Measurements from ENCODE around the gene CFDP1.

CFDP1 gene

DNA sequence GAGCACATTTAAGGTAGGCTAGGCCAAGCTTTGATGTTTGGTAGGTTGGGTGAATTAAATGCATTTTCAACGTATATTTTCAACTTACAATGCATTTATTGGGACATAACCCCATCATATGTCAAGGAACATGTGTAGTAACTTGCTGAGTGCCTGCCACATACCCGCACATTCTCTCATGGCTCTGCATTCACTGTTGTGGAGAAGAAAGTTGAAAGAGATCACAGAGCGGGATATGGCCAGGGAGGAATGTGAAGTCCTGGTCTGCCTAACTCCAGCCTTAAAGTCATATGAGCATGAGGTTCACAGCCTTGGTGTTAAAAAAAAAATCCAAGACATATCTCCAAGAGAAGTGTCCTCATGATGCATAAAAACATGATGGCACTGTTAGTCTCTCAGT lies 79.1 kb downstream of the CFDP1 start:
- H3K4me3 ChIP-seq (ENCODE audit: low read depth, low read length): no peak overlapping the region
- TF ChIP-seq, protein P1, sequence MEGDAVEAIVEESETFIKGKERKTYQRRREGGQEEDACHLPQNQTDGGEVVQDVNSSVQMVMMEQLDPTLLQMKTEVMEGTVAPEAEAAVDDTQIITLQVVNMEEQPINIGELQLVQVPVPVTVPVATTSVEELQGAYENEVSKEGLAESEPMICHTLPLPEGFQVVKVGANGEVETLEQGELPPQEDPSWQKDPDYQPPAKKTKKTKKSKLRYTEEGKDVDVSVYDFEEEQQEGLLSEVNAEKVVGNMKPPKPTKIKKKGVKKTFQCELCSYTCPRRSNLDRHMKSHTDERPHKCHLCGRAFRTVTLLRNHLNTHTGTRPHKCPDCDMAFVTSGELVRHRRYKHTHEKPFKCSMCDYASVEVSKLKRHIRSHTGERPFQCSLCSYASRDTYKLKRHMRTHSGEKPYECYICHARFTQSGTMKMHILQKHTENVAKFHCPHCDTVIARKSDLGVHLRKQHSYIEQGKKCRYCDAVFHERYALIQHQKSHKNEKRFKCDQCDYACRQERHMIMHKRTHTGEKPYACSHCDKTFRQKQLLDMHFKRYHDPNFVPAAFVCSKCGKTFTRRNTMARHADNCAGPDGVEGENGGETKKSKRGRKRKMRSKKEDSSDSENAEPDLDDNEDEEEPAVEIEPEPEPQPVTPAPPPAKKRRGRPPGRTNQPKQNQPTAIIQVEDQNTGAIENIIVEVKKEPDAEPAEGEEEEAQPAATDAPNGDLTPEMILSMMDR (IDR thresholded peaks at IDR 0.05; ENCODE audit: low read depth, low read length): no peak
- in situ Hi-C loops (cut with HindIII; ENCODE audit: low sequenced_read_pairs): no loop called here
- DNase-seq (ENCODE audit: low read depth, low spot score): no peak

DNA sequence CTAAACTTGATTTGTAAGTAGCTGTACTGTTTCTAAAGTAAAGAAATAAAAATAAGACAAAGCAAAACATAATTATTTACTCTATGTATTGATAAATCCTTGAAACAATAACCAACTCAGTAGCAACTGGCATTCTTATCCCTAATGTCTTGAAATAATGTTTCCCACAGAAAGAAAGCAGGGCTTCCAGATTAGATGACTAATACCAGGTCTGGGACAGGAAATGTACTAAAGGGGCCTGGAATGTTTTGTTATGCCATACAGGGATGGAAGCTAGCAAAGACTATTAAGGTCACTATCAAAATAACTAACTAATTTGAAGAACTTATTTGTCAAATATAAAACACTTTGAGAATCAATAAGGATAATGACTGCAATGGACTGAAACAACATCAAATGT lies 82.1 kb downstream of the CFDP1 start:
- DNase-seq (ENCODE audit: low read depth, low spot score): peak; percentile 89
- in situ Hi-C loops (cut with HindIII; ENCODE audit: low sequenced_read_pairs): no loop called here
- TF ChIP-seq, protein P1 (IDR thresholded peaks at IDR 0.05; ENCODE audit: low read depth, low read length): no peak
- H3K4me3 ChIP-seq (ENCODE audit: low read depth, low read length): no peak overlapping the region

DNA sequence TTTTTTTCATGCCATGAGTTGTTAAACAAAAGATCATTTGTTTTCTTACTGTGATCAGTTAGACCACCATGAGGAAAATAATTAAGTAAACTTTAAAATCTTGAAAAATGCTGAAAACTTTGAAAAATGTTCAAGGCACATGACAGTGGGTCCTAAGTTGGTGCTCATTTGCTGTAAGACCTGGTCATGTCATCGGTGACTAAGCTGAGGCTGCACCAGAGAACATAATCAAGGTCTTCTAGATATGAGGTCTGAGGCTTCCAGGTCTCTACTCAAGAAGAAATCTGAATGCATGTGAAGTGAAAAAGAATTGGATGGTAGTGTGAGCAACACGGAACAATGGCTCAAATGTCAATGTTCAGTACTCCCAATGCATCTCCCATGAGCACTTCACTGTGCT lies 87.6 kb downstream of the CFDP1 start:
- TF ChIP-seq, protein P1 (IDR thresholded peaks at IDR 0.05; ENCODE audit: low read depth, low read length): no peak
- in situ Hi-C loops (cut with HindIII; ENCODE audit: low sequenced_read_pairs): no loop called here
- no peak overlapping the region for H3K4me3 ChIP-seq (ENCODE audit: low read depth, low read length)
- no peak for DNase-seq (ENCODE audit: low read depth, low spot score)

DNA sequence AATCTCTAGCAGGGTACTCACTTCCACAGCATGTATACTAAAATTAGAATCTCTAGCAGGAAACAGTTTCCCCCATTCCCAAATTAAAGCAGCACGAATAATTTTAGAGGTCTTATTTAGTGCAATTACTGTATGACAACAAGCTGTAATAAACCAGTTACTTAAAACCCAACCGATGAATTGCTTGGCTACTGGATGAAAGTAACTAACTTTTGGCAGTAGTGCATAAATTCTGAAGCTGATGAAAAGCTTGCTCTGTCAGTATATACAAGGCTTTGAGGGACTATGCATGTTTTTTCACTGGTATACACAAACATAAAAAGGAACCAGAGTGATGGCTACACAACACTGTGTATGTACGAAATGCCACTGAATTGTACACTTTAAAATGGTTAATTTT lies 89.4 kb downstream of the CFDP1 start:
- in situ Hi-C loops (cut with HindIII; ENCODE audit: low sequenced_read_pairs): no loop called here
- DNase-seq (ENCODE audit: low read depth, low spot score): no peak
- TF ChIP-seq, protein P1 (IDR thresholded peaks at IDR 0.05; ENCODE audit: low read depth, low read length): no peak
- no peak overlapping the region for H3K4me3 ChIP-seq (ENCODE audit: low read depth, low read length)

DNA sequence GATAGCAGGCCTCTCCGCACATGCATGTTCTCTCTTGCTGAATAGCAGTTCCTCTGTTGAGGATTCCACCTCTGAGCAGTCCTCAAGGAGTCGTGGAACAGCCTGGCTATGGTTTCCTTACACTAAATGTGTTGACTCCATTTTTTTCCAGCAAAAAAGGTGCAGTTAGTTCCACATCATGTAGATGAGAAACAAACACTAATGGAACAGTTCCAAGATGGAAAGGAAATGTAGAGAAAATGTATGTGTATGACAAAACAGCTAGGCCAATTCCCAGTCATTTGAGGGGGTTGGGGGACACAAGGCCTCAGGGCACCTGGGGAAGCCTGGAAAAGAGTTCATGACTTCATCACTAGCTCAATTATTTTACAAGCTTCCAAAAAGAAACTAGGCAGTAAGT lies 90.0 kb downstream of the CFDP1 start:
- in situ Hi-C loops (cut with HindIII; ENCODE audit: low sequenced_read_pairs): no loop called here
- TF ChIP-seq, protein P1 (IDR thresholded peaks at IDR 0.05; ENCODE audit: low read depth, low read length): no peak
- no peak overlapping the region for H3K4me3 ChIP-seq (ENCODE audit: low read depth, low read length)
- DNase-seq (ENCODE audit: low read depth, low spot score): no peak

DNA sequence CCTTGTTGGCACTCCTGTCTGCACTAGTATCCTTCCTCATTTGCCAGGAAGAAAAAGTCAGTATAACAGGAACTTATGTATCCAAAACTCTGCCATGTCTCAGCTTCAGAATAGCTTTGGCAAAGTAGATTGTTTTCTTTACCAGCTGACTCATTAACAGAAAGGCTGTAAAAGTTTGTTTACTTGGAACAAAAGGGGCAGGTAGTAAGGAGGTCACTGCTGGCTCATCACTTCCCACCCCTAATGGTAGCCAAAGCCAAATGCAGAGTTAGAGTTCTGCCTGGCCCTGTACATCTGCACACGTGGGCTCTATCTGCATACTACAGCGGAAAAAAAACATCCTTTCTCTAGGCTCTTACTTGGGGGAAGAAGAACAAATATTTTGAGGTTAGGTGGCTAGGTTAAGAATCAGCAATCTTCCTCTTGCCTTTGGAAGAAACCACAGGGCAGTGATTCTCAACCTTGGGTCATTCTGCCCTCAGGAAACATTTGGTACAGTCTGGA lies 90.9 kb downstream of the CFDP1 start:
- peak; percentile 81 for DNase-seq (ENCODE audit: low read depth, low spot score)
- in situ Hi-C loops (cut with HindIII; ENCODE audit: low sequenced_read_pairs): no loop called here
- TF ChIP-seq, protein P1 (IDR thresholded peaks at IDR 0.05; ENCODE audit: low read depth, low read length): no peak
- H3K4me3 ChIP-seq (ENCODE audit: low read depth, low read length): no peak overlapping the region
